Measurements from ENCODE around the gene ABHD2.

GRCh38 chr15:89113296-89114024 is 25.2 kb downstream of the ABHD2 start:
- TF ChIP-seq ZNF274 (IDR thresholded peaks at IDR 0.05; ENCODE audit: low read depth, low read length) (no peak), YY1 (IDR thresholded peaks at IDR 0.05; ENCODE audit: insufficient read depth, insufficient read length) (no peak)

All from NT2/D1 (cell line).